GM18951 (cell line): Measurements from ENCODE around the gene DDI1.

Source experiments
- POLR2A ChIP-seq: IDR thresholded peaks from 4 replicates; pipeline ENCODE4 v1.6.1; 2011; ENCODE audit warnings: mild to moderate bottlenecking; ENCODE audit not compliant: insufficient read length, insufficient read depth; ENCODE audit errors: extremely low read depth
- in situ Hi-C: fragments of 300-500 bp; cut with MboI; formaldehyde crosslinking; loops from one replicate; pipeline ENCODE4 v1.12.0; 2022; ENCODE audit warnings: low sequenced_read_pairs, mixed read lengths, inconsistent platforms; ENCODE audit not compliant: unreplicated experiment

The DDI1 gene

GRCh38 chr11:104053743-104054478, 17.5 kb downstream of the DDI1 start:
- TF ChIP-seq POLR2A = no peak
- in situ Hi-C loops = no loop called here

DNA sequence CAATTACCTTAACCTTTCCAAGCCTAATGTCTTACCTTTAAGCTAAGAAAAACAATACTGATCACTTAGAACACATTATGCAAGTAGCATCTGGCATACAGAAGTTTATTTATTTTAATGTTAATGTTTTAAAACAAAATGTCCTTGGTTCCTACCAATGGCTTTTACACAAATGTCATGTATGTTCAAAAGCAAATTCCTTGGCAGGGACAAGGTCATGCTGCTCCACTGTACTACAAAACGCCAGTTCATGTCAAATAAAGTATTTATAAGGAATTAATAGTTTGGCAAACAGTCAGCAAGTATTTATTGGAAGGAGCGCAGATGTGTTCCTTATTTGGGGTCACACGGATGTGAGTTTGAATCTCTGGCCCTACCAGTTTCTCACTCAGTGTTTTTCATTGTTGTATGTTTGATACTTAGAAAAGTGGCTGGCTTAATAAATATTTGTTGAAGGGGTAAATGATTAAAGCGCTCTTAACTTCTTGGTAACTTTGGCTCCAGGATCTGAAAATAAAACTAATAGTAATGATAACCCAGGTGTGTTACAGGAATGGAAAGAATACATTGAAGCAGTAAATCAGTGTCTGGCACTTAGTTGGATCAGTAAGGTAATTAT, 18.6 kb downstream of the DDI1 start:
- no peak for TF ChIP-seq POLR2A
- in situ Hi-C loops = no loop called here

DNA sequence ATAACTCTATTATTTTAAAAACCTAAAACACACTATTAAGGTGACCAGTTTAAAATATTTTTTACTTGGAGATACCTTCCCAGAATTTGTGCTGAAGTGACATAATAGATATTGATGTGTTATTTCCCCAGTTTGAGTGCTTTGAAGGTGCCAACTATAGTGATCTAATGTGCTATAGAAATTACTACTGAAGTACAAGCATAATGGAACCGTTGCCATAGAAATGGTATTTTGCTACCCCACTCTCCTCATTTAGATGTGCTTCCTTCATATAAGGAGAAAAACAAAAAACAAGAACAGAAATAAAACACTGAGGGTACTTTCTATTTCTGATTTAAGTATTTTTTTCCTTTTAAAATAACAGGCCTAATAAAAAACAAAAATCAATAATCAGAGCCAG, 19.2 kb downstream of the DDI1 start:
- no peak for TF ChIP-seq POLR2A
- in situ Hi-C loops = no loop called here

GRCh38 chr11:104057908-104058307, 21.5 kb downstream of the DDI1 start:
- no peak for TF ChIP-seq POLR2A
- in situ Hi-C loops = no loop called here

DNA sequence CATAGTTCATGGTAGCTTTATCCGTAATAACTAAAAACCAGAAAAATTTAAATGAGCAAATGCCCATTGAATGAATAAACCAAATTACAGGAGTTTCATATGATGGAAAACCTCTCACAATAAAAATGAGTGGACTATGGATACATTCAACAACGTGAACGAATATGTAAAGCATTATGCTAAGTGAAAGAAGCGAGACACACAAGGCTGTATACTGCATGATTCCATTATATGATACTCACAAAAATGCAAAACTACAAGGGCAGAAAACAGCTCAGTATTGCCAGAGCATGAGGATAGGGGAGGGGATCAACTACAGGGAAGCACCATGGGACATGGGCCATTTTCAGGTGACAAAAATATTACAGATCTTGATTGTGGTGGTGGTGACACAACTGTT, 22.2 kb downstream of the DDI1 start:
- TF ChIP-seq POLR2A = no peak
- in situ Hi-C loops = no loop called here

- in situ Hi-C loops = no loop called here
These were observed 23.8 kb downstream of the DDI1 start for GRCh38 chr11:104060004-104060794.

DNA sequence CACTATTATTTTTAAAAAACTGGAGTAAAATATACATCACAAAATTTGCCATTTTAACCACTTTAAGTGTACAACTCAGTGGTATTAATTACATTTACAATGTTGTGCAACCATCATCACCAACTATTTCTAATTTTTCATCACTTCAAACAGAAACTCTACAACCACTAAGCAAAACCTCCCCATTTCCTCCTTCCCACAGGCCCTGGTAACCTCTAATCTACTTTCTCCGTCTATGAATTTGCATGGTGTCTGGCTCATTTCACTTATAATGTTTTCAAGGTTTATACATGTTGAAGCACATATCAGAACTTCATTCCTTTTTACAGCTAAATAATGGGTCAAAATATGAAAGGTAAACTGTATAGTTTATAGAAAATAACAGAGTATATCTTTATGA, 24.4 kb downstream of the DDI1 start:
- TF ChIP-seq POLR2A = no peak
- in situ Hi-C loops = no loop called here

More at GRCh38 chr11:104060004-104060794, 23.8 kb downstream of the DDI1 start:
- TF ChIP-seq POLR2A = no peak

DNA sequence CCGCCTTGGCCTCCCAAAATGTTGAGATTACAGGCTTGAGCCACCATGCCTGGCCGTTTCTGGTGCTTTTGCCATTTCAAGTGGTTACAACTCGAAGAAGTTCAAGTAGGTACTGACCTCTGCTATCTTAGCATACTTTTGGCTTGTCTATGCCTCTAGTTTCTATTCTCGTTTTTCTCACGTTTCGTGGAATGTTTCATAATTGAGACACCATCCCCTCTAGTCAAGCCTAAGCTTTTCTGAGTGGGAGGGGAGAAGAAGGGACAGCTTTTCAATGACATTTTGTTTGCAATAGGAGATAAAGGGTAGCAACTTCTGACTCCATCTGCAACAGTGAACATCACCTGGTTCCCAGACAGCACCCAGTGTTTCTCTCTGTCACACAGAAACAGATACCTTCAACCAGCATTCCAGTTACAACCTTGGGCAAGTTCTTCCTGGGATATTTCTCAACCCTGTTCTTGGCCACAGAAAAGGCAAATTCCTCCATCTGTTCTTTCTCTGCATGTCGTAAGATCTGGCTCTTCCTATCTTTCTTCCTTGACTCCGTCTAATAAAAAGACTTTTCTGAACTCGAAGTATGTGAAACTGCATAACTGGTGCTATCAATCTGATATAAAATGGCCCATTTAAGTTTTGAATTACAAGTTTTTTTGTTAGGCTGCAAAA, 25.5 kb downstream of the DDI1 start:
- TF ChIP-seq POLR2A = no peak
- in situ Hi-C loops = no loop called here

DNA sequence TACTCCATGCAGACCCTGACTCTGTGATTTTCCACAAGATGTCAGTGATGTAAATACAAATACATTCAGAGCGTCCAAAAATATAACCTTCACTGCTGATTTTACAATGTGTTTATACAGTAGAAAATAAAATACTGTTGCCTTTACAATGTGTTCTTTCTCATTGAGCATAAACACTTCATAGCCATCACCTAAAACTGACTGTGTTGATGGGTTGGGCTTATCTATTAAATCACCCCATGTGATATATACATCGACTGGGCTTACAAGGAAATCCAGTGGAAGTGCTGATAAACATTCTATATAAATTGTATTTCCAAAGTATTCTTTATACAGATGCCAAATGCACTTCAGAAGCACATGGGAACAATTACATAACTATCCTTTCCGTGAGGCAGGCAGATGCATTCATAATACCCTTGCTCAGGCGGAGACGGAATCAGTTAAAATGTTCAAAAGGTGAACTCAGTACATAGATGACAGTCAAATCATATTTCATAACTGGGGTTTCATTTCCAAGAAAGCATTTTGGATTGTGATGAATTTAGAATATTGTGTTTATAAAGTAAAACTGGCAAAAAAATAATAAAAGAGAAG, 27.7 kb downstream of the DDI1 start:
- TF ChIP-seq POLR2A = no peak
- in situ Hi-C loops = no loop called here

DNA sequence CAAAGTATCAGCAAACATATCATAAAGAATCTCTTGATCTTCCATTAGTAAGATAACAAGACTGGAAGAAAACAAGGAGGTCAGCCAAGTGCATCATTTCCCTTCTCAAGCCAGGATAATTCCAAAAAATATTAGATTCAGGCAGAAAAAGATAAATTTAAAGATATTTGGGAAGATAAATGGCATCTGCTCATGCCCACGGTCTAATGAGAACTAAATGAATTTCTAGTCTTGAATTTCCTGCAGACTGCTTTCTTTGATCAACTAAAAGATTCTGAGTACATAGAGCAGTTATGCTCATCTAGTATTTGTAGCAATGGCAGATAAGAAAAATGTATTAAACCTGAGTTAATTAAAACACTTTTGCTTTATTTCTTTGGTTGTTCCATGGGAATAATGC, 31.1 kb downstream of the DDI1 start:
- in situ Hi-C loops = no loop called here
- no peak for TF ChIP-seq POLR2A

DNA sequence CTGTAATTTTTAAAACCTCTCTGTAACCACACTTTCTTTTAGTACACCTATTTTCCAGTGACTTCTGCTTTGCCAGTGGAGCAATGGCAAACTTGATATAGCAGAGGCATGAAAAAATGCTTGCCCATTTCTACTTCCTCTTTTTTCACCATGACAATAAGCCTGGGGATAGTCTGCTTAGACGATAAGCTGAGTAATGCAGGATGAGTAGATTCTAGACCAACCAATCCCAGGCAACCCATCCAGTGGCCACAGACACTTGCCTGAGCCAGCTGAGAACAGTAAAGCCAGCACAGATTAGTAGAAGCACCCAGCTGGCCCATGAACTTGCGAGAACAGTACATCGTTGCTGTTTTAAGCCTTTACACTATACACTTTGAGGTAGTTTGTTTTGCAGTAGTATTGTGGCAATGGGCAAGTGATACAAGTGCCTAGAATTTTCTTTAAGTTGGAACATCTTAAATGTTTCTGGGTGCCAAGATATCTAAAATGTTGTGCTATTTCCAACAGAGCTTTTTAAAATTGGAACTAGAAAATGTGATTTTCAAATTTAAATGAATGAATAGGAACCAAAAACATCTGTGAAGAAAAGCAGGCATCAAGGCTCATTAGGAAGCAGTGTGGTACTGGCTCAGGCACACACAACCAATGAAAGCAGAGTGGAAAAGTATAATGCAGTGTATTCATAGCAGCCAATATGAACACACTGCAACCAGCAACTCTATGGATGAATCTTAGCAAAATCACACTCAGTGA, 37.7 kb downstream of the DDI1 start:
- TF ChIP-seq POLR2A = no peak
- in situ Hi-C loops = no loop called here

DNA sequence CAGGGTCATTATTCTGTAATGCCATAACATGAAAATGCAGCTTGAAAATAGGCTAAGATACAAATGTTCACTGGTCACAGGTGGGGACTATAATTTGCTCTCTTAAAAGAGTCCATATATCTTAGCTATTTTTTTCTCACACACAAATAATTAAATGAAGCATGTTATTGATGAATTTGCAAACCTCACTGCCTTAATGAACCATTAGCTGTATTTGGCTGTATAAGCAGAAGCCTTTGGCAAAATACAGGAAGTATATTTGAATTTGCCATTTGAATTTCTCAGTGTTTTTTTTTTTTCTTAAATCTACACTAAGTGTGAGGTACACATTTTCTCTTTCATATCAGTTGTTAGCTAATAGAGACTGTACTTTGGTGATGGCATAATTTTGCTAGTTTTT, 38.7 kb downstream of the DDI1 start:
- in situ Hi-C loops = no loop called here
- TF ChIP-seq POLR2A = no peak
